DMS114 treated with DMSO at 0.1 percent for 48 hours (cell line): ENCODE data around the gene RCAN3.
"Not testable (repeated sequence)": the region's sequence is repeated elsewhere in the genome, so short reads cannot be mapped to it uniquely, and the experiment has no call there.

Source experiments
- DNase-seq: peaks from one replicate; lab custom pipeline; 2025; ENCODE audit not compliant: unreplicated experiment; lab: John Stamatoyannopoulos, UW

The RCAN3 gene

DNA sequence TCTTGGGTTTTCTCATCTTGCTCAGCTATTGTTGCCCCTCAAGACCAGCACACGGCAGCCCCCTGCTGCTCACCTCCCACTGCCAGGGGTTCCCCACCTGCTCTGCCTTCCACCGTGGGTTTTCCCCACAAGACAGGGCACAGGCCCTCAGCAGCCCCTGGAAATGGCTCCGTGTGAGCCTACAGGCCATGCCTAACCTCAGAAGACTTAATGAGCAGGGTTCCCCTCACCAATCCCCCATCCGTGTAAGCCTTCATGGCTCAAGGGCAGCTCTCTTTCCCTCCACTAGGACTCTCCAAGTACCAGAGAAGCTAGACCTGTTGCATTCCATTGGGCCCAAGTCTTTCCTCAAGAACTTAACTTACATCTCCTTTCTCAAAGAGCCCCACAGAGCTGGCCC is 18.4 kb upstream of the RCAN3 start:
- no peak for DNase-seq

DNA sequence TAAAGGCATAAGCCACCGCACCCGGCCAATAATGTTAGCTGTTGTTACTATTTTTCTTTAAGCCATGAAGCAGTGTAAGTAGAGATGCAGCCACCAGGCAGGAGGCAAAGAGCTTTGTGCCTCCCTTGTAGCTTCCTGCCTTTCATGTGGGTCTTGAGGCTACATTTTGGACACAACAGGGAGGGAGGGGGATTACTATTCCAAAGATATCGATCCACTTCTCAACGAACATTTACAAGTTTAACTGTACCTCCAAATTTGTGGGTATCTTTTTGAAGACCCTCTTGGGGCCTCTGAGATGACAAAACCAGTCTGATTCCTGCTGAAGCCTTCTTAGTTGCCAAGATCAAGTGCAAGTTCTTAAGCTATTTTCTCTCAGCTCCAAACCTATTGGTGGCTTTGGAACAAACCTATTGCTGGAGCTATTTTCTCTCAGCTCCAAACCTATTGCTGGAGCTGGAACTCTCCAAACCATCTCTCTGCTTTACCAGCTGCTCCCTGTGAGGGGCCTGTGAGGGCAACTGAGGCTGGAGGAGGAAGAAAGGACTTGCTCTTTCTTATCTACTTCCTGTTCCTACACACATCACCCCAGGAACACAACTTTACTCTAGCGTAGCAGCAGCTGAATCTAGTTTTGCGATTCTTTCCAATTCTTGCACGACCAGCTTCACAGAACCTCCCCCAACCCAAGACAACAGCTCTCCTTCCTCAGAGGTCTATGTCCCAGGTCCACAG is 16.1 kb upstream of the RCAN3 start:
- DNase-seq: no peak

DNA sequence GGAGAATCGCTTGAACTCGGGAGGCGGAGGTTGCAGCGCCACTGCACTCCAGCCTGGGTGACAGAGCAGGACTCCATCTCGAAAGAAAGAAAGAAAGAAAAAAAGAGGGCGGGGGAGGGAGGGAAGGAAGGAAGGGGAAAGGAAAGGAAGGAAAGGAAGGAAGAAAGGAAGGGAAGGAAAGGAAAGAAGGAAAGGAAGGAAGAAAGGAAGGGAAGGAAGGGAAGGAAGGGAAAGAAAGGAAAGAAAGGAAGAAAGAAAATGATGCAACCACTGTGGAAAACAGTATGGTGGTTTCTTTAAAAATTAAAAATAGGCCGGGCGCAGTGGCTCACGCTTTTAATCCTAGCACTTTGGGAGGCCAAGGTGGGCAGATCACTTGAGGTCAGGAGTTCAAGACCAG is 15.2 kb upstream of the RCAN3 start:
- no peak for DNase-seq

DNA sequence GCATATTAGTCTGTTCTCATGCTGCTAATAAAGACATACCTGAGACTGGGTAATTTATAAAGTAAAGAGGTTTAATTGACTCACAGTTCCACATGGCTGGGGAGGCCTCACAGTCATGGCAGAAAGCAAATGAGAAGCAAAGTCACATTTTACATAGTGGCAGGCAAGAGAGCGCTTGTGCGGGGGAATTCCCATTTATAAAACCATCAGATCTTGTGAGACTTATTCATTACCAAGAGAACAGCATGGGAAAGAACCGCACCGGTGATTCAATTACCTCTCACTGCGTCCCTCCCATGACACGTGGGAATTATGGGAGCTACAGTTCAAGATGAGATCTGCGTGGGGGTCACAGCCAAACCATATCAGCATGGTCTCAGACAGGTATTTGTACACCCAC is 14.5 kb upstream of the RCAN3 start:
- DNase-seq: not testable (repeated sequence)

DNA sequence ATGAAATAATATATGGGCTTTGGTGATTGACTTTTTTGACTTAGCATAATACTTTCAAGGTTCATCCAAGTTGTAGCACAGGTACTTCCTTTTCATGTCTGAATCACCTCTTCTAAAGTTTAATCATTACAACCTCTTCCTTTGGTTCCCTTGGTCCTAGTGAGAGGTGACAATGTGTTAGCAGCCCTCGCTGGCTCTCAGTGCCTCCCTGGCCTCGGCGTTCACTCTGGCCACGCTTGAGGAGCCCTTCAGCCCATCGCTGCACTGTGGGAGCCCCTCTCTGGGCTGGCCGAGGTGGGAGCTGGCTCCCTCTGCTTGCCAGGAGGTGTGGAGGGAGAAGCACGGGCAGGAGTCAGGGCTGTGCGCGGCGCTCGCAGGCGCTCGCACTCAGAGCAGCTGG is 13.0 kb upstream of the RCAN3 start:
- no peak for DNase-seq

DNA sequence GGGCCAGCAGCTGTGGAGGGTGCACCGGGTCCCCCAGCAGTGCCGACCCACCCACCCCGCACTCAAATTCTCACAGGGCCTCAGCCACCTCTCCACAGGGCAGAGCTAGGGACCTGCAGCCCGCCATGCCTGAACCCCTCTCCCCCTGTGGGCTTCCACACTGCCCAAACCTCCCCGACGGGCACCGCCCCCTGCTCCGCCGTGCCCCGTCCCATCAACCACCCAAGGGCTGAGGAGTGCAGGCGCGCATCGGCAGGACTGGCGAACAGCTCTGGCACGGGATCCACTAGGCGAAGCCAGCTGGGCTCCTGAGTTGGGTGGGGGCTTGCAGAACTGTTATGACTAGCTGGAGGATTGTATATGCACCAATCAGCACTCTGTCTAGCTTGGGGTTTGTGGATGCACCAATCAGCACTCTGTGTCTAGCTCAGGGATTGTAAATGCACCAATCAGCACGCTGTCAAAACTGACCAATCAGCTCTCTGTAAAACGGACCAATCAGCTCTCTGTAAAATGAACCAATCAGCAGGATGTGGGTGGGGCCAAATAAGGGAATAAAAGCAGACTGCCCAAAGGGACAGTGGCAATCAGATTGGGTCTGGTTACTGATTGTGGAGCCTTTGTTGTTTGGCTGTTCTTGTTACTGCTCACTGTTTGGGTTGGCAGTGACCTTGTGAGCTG is 12.4 kb upstream of the RCAN3 start:
- DNase-seq: no peak

DNA sequence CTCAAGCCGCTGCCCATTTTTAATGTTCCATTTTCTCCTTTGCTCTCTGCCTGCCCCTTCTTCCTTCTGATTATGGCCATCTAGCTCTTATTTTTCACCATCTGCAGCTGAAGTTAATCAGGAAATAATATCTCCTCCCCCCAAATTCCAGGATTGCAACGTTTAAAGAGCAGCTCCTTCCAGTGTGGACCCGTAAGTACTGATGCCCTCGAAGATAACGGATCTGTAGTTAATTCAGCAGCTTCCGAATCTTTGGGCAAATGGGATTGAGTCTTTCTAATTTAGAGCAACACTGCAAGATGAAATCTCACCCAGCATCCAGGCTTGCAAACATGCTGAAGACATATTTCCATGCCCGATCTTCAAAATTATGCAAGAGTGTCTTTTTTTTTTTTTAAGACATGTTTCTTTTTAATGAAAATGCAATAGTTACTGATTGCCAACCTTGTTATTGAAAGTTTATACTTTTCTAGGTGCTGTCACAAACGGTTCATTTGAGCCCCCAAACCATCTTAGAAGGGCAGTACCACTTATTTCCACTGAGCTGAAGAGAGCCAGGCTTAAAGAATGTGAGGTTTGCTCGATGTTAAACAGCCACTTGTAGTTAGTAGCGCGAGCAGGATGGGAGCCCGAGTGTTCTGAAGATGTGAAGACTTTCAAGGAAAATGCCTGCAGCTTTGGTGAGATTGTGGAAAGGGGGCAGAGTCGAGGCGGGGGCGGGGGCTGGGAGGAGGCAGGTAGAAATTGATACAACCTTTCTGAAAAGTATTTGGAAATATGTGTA is 10.9 kb upstream of the RCAN3 start:
- DNase-seq: peak; percentile 9

DNA sequence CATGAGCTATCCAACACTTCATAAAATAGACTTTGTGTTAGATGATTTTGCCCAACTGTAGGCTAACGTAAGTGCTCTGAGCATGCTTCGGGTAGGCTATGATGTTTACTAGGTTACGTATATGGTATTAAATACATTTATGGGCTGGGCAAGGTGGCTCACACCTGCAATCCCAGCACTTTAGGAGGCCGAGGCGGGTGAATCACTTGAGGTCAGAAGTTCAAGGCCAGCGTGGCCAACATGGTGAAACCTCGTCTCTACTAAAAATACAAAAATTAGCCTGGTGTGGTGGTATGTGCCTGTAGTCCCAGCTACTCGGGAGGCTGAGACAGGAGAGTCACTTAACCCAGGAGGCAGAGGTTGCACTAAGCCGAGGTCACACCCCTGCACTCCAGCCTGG is 9.7 kb upstream of the RCAN3 start:
- not testable (repeated sequence) for DNase-seq

DNA sequence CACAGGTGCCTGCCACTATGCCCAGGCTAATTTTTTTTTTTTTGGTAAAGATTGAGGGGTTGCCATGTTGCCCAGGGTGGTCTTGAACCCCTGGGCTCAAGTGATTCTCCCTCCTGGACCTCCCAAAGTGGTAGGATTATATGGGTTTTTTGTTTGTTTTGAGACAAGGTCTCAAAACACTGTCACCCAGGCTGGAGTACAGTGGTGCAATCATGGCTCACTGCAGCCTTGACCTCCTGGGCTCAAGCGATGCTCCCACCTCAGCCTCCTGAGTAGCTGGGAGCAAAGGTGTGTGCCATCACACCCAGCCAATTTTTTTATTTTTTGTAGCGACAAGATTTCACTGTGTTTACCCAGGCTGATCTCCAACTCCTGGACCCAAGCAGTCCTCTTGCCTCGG is 8.9 kb upstream of the RCAN3 start:
- no peak for DNase-seq

DNA sequence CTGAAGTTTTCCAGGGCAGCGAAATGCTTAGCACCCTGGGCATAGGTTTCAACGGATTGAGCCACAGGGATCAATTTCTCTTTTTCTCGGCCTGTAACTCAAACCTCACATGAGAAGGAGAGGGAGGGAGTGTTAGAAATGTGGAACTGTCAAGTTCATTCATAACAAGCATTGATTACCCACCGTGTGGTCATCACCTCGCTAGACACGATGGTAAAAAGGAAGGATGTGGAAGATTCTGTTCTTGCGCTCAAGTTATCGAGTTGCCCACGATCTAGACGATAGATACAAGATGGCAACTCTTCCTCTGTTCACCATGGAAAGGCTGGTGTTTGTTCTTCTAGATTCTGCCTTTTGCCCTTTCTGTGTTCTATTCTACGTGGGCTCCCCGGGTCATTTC is 4.0 kb upstream of the RCAN3 start:
- no peak for DNase-seq

DNA sequence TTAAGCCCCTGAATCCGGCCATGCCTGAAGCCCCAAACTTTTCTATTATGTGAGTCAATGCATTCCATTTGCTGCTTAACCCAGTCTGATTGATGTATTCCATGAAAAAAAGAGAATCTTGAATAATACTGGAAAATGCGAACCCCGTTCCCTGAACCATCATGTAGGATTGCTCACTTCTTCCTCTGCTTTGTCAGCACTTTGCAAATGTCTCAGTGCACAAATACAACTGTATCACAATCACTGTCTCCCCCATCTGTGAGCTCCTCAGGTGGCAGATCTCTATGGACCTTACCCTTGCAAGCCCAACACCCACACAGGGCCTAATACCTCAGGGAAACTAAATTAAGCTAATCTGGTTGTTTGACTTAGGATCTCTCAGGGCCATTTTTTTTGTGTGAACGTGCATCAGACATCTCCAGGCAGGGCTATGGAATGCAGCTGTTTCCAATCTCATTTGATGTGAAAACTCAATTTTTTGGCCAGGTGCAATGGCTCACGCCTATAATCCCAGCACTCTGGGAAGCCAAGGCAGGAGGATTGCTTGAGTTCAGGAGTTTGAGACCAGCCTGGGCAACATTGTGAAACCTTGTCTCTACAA is 2.1 kb upstream of the RCAN3 start:
- DNase-seq: no peak

DNA sequence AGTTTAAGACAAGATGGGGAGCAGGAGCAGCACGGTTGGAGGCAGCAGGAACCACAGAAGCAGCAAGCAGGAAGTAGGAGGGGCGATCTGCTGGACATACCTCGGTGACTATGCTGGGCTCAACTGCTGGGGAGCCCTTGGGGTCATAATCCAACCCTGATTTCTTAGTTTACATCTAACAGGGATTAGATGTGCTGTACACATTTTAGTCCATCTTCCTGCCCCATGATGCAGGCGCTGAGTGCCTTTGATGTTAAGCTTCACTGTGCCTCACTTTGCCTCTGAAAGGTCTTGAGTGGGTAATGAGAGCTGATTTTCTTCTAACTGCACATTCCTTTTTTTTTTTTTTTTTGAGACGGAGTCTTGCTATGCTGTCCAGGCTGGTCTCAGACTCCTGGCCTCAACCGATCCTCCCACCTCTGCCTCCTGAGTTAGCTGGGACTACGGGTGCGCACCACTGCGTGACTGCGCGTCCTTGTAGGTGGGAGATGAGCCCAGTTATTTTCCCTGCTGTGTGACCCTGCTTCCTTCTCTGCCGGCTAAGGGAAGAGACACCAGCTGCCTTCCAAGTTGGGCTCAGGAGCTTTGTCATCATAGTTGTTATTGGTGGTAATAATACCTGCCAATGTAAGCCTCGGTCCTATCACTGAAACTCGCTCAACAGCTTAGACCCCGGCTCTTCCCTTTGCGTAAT is 1.1 kb upstream of the RCAN3 start:
- no peak for DNase-seq

DNA sequence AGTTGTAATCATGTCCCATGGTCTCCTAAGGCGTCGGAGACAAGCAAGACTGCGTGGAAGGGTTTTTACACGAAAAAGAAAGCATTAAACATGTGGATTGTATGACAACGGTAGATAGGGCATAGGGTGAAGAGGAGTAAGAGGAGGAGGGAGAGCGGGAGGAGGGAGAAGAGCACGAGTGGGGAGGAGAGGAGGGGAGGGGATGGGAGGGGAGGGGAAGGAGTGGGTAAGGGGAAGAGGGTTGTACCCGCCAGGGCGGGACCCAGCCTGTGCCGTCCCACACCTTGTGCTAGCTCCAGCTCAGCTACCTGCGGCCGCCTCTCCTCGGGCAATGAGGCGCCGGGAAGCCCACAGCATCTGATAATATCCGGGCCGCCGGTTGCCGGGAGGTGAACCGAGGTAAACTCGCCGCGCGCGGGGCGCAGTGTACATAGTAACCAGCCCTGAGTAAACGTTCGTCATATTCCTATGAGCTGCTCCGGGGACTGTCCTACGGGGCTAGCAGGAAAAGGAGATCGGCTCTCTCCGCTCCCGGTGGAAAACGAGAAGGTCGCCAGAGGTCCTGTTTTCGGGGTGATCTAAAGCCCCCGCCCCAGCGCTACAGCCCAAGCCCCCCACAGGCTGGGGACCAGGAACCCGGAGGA is 449 bp upstream of the RCAN3 start:
- DNase-seq: no peak

DNA sequence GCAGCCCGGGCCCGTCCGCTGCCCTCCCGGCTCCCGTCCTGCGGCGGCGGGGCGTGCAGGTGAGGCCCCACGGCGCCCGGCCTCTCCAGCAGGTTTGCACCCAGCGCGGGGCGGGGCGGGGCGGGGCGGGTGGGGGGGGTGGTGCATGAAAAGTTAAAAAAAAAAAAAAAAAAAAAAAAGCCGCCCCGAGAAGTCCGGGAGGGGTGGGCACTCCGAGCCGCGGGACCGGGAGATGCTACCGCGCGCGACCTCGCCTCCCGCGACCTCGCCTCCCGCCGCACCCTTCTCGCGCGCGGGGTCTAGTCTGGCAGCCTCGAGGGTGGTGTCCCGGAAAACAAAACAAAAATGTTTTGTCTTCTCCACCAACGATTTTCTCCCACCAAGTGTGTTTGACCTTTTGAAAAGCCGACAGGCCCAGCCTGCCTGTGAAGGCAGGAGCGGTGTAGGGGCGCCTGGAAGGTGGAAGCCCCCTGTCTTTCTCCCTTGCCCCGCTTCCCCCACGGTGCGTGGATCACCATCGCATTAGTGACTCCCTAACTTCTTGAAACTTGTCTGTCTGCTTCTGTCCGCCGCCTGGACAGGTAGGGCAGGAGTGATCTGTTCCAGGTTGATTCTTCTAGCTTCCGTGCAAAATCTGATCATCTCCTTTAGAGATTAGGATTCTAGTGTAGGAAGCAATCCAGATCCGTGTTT is 569 bp downstream of the RCAN3 start:
- no peak for DNase-seq

DNA sequence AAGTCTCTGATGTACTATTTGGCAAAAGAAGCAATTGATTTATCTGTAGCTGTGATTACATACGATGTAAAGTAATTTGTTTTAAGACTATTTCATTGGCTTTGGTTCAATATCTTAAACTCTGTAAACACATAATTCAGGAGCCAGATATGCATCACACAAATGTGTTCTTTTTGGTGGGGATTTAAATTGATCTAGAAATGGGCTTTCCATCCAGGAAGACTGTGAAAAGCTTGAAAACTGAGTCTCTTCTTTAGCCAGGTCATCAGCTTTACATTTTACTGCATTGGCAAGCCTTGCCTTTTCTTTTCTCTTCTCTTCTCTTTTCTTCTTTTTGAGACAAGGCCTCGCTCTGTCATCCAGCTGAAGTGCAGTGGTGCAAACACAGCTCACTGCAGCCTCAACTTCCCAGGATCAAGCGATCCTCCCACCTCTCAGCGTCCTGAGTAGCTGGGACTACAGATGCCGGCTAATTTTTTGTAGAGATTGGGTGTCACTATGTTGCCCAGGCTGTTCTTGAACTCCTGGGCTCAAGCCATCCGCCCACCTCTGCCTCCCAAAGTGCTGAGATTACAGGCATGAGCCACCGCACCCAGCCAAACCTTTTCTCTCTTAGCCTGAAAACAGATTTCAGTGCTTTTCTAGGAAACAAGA is 1.4 kb downstream of the RCAN3 start:
- no peak for DNase-seq

DNA sequence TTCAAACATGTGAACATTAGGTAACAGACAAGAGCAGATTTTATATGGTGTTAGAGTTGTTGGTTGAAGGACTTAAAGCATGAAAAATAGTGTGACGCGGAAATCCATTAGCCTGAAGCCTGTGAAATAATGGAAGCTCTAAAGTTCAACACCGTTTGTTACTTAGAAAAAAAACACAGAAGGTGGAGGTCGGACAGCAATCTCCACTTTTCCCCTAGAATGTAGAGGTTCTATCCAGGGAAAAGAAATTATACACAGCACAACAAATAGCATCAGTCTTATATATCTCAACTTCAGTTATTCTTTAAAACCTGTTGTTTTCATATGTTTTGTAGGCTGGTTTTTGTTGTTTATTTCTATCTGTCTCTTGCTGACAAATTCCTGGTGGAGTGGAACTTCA is 1.9 kb downstream of the RCAN3 start:
- DNase-seq: no peak

DNA sequence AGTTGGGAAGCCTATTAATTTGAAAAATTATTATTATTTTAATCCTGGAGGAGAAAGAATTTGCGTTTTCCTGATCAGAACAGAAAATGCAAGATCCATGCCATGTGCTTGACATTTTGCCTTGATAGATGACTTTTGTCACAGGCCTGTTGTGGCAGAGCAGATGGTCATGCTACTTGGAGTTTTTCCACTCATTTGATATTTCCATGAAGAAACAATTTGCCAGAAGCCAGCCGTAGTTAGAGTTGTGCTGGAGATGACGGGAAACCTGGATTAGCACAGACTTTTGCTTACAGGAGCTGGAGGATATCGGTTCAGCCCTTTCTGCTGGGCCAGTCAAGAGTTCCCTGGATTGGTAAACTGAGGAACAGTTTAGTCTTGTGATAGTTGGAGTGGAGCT is 3.2 kb downstream of the RCAN3 start:
- no peak for DNase-seq

DNA sequence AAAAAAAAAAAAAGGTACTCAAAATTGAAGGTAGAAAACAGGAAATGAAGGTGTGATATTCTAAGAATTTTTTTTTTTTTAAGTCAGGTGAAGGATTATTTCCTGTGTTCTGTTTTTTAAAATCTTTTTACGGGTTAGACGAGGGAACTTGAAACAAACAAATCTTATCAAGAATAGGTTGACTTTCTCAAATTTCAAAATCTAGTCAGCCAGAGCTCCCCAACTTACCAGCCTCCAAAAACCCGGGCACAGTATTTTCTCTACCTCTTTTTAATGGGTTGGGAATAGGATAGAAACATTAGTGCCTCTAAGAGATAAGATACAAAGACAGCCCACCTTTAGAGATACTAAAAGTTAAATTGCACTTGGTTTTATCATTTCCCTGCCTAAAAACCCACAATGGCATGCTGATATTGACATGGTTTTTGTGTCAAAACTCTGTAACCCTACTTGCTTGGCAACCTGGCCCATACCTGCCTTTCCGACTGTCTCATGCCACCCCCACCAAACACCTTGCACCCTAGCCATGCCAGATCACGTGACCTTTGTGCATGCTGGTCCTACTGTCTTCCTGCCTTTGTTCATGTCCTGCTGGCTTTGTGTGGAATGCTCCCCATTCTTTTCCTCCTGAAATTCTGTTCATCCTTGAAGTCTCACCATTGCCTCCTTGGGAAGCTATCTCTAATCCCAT is 4.2 kb downstream of the RCAN3 start:
- no peak for DNase-seq

DNA sequence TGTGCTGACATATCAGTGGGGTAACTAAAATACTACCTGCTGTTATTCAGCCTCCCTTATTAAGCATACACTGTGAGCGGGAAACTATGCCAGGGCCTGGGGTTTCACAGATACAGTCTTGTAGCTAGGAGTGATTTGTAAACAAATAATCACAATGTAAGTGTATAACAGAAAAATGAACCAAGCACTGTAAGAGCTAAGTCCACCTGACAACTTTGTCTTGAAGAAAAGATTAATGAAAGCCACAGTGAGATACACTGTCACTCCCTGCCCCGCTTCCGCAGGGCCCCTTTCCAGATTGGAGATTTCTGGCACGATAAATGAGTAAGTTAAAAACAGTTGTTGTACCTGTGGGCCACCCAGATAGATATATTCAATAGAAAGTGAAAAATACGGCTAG is 4.8 kb downstream of the RCAN3 start:
- DNase-seq: no peak
